GM18511 (cell line): Measurements from ENCODE around the gene CFAP161.
"Not testable (repeated sequence)": the region's sequence is repeated elsewhere in the genome, so short reads cannot be mapped to it uniquely, and the experiment has no call there.

Experiments
- ATAC-seq: cut with Tn5 transposase; IDR thresholded peaks from one replicate; pipeline ENCODE4 v1.9.1; 2021; ENCODE audit warnings: mild to moderate bottlenecking, moderate library complexity; ENCODE audit not compliant: unreplicated experiment

Gene CFAP161

GRCh38 chr15:81106560-81106959 is 27.5 kb upstream of the CFAP161 start:
- ATAC-seq: no peak

- no peak for ATAC-seq
Observed at GRCh38 chr15:81107889-81108288, 26.2 kb upstream of the CFAP161 start.

- ATAC-seq: no peak
Observed at GRCh38 chr15:81108427-81108826, 25.6 kb upstream of the CFAP161 start.

- ATAC-seq: no peak
Observed at GRCh38 chr15:81111018-81111417, 23.1 kb upstream of the CFAP161 start.

DNA sequence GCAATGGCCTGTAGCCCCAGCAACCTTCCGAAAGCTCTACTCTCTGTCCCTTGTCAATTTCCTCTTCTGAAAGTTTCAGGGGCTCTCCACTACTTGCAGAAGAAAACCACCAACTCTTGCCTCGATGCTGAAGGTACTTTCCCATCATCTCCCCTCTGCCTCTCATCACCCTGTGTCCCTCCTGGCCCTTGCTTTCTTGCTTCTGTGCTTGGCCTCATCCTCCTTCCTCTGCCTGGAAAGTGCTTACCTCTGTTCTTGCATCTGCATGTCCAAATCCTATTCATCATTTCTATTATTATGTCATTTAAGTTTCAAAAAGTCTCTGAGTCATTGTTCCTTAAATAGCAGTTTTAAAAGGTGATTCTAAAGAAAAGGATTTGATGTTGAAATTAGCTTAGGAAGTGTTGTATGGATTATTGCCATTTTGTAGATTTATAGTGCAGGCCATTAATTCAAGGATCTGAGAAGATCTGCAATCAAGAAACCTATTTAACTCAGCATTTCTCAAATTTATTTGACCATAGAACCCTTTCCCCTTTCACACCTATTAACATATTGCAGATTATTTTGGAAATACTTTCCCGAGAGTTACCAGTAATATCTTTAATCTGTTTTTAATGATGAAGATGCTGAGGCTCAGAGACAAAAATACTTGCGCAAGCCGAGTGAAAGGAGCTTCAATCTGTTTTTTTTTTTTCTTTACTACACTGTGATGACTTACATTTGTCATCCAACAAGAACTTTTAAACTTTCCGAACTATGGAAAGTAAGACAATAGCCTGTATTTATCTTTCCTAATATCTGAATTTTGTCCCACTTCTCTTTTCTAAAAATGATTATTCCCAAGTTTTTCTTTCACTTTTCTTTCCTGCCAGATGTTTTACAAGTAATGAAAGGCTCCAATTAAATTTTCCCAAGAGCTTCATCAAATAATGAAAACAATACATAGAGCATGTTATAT is 22.3 kb upstream of the CFAP161 start:
- ATAC-seq: peak; percentile 94

- ATAC-seq: no peak
Observed at GRCh38 chr15:81113204-81113657, 20.8 kb upstream of the CFAP161 start.

- ATAC-seq: no peak
Observed at GRCh38 chr15:81113861-81114291, 20.2 kb upstream of the CFAP161 start.

DNA sequence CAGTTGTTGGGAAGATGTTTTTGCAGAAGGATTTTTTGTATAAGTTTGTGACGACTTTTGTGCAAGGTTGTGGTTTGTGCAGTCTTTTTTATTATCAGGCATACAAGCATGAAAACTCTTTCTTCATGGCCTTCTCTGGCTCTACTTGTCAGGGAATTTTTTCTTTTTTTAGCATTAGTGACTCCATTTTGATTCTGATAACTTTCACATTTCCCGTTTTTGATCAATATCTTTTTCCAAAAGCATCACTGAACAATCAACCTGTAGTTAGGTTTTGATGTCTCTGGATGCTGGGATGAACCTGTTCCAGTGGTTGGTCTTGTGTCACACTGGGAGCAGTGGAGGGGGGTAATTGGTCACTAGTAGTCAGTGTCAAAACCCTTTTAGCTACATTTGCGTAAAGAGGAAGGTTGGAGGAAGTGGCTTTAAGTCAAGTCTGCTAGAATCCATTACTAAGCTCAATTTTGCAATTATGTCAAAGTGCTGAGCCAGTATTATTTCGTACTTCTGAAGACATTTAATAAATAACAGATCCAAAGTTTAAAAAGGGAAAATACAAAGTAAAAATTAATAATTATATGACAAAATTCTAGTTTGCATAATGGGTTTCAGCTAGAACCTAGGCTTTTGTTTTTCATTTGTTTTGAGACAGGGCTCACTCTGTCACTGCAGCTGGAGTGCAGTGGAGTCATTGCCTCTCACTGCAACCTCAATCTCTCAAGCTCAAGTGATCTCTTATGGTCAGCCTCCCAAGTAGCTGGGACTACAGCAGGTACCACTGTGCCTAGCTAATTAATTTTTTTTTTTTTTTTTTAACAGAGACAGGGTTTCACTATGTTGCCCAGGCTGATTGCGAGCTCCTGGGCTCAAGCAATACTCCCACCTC is 18.8 kb upstream of the CFAP161 start:
- ATAC-seq: no peak

DNA sequence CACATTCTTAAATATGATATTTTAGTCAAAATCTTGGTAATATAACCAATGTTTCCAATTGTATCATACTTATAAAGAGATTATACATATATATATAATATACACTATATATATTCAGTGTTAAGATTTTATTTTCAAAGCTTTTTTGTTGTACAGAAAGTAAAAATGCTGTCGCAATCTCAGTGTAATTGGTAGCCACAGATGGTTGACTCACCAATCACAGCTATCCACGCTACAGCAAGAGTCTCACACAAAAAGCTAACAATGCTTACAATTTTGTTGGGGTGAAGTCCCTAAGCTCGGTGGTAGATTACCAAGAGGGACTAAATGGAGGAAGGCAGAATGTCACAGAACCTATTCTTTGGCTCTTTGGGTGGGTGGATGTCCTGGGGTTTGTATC is 16.9 kb upstream of the CFAP161 start:
- no peak for ATAC-seq

- ATAC-seq: no peak
Observed at GRCh38 chr15:81117581-81117980, 16.5 kb upstream of the CFAP161 start.

GRCh38 chr15:81118361-81118760 is 15.7 kb upstream of the CFAP161 start:
- ATAC-seq: no peak

DNA sequence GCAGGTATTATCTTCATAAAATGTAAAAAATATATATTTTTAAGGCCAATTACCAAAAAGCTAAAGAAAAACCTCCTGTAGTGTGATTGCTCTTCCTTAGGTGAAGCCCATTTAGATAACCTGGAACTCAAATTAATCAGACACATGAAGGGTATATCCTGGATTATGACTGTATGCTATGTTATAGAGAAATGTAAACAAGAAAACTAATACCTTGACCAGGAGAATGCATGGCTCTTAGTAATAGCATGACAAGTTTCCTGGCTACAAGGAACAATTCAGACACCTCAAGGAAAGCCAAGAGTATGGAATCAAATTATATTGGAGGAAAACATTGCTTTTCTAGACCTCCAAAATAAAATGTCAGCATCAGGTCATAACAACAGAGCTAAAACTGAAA is 14.0 kb upstream of the CFAP161 start:
- ATAC-seq: no peak

- ATAC-seq: no peak
Observed at GRCh38 chr15:81126892-81127291, 7.2 kb upstream of the CFAP161 start.

DNA sequence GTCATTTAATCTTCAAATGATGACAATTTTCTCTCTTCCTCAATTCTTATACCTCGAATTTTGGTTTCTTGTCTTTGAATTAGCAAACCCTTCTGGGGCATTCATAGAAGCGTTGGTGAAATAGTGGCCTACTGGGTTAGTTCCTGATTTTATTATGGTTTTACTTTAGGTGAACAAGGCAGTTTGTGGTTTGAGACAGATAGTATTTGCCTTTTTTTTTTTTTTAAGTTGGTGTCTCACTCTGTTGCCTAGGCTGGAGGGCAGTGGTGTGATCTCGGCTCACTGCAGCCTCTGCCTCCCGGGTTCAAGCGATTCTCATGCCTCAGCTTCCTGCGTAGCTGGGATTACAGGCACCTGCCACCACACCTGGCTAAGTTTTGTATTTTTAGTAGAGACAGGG is 7.4 kb downstream of the CFAP161 start:
- not testable (repeated sequence) for ATAC-seq

GRCh38 chr15:81146006-81146405 is 11.9 kb downstream of the CFAP161 start:
- no peak for ATAC-seq

- no peak for ATAC-seq
Observed at GRCh38 chr15:81146466-81146865, 12.4 kb downstream of the CFAP161 start.

GRCh38 chr15:81151389-81151788 is 17.3 kb downstream of the CFAP161 start:
- no peak for ATAC-seq

- no peak for ATAC-seq
Observed at GRCh38 chr15:81152339-81152738, 18.3 kb downstream of the CFAP161 start.

- ATAC-seq: no peak
Observed at GRCh38 chr15:81152799-81153198, 18.7 kb downstream of the CFAP161 start.

DNA sequence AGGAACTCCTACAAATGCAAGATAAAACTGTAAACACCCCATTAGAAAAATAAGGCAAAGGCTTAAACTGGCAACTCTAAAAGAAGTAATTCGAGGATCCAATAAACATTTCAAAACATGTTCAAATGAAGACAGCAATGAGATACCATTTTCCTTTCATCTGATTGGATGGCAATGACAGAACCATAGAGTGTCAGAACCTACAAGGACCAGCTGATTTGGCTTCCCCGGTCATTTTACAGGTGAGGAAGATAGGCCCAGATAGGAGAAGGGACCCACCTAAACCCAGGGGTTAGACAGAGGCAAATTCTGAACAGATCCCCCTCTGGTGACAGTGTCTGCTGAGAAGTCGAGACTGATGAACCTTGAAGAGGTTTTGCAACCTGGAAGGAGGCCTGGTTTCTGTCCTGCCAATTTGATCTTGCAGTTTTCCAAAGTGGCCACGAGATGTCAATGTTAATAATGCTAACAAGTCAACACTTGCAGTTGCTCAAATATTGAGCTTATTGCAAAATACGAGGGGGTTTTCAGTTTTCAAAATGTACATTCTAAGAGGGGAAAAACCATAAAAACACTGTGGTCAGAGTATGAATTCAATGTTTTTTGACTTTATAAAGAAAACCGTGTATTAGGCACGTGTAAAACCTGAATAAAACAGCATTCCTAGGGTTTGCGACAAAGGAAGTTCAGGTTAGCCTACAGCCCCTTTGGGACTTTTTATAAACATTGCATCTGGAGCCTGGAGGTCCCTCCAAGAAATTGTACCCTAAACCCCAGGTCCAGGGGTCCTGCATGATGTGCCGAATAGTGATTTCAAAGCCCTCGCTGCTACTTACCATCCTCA is 21.5 kb downstream of the CFAP161 start:
- no peak for ATAC-seq

GRCh38 chr15:81156324-81156723 is 22.3 kb downstream of the CFAP161 start:
- no peak for ATAC-seq
